ENCODE measurements around the gene UFSP1.
"Not testable (repeated sequence)": the region's sequence is repeated elsewhere in the genome, so short reads cannot be mapped to it uniquely, and the experiment has no call there.

DNA sequence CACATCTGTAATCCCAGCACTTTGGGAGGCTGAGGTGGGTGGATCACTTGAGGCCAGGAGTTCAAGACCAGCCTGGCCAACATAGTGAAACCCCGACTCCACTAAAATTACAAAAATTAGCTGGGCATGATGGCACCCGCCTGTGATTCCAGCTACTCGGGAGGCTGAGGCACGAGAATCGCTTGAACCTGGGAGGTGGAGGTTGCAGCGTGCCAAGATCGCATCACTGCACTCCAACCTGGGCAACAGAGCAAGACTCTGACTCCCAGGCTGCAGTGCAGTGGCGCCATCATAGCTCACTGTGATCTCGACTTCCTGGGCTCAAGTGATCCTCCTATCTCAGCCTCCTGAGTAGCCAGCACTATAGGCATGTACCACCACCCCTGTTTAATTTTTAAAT is 34.6 kb downstream of the UFSP1 start:
- TF ChIP-seq, protein P1, sequence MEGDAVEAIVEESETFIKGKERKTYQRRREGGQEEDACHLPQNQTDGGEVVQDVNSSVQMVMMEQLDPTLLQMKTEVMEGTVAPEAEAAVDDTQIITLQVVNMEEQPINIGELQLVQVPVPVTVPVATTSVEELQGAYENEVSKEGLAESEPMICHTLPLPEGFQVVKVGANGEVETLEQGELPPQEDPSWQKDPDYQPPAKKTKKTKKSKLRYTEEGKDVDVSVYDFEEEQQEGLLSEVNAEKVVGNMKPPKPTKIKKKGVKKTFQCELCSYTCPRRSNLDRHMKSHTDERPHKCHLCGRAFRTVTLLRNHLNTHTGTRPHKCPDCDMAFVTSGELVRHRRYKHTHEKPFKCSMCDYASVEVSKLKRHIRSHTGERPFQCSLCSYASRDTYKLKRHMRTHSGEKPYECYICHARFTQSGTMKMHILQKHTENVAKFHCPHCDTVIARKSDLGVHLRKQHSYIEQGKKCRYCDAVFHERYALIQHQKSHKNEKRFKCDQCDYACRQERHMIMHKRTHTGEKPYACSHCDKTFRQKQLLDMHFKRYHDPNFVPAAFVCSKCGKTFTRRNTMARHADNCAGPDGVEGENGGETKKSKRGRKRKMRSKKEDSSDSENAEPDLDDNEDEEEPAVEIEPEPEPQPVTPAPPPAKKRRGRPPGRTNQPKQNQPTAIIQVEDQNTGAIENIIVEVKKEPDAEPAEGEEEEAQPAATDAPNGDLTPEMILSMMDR (IDR thresholded peaks at IDR 0.05), result not testable (repeated sequence)
- not testable (repeated sequence) for TF ChIP-seq POLR2A, POLR2AphosphoS5 (IDR thresholded peaks at IDR 0.05)

Measured in prostate gland (tissue), 2 donors.